Measurements from ENCODE around the gene INPP5J.

DNA sequence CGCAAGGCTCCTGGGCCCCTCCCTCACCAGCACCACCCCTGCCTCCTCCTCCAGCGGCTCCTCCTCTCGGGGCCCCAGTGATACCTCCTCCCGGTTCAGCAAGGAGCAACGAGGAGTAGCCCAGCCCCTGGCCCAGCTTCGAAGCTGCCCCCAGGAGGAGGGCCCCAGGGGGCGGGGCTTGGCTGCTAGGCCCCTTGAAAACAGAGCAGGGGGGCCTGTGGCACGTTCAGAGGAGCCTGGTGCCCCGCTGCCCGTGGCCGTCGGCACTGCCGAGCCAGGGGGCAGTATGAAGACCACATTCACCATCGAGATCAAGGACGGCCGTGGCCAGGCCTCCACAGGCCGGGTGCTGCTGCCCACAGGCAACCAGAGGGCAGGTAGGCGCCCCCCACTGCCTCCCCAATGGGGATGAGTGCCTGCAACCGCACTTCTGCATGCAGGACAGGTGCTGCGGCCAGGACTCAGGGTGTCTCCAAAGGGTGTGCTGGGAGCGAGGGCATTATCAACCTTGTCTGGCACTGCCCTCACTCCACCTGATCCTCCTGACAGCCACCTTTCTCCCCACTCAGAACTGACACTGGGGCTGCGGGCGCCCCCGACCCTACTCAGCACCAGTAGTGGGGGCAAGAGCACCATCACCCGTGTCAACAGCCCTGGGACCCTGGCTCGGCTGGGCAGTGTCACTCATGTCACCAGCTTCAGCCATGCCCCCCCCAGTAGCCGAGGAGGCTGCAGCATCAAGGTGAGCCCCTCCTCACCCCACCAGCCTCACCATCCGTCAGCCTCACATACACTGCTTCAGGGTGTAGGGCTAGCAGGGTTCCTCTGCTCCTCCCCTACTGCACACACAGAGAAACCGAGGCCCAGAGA, 31.4 kb upstream of the INPP5J start:
- TF ChIP-seq, protein P1, sequence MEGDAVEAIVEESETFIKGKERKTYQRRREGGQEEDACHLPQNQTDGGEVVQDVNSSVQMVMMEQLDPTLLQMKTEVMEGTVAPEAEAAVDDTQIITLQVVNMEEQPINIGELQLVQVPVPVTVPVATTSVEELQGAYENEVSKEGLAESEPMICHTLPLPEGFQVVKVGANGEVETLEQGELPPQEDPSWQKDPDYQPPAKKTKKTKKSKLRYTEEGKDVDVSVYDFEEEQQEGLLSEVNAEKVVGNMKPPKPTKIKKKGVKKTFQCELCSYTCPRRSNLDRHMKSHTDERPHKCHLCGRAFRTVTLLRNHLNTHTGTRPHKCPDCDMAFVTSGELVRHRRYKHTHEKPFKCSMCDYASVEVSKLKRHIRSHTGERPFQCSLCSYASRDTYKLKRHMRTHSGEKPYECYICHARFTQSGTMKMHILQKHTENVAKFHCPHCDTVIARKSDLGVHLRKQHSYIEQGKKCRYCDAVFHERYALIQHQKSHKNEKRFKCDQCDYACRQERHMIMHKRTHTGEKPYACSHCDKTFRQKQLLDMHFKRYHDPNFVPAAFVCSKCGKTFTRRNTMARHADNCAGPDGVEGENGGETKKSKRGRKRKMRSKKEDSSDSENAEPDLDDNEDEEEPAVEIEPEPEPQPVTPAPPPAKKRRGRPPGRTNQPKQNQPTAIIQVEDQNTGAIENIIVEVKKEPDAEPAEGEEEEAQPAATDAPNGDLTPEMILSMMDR (IDR thresholded peaks at IDR 0.05) = no peak
- TF ChIP-seq POLR2A (IDR thresholded peaks at IDR 0.05) = no peak
